GM12864 (cell line): ENCODE results near the gene FERMT2.

ENCODE experiments used
- DNase-seq: peaks from one replicate; pipeline ENCODE4 v3.0.0-alpha.2; 2011; ENCODE audit warnings: low read depth
- H3K4me3 ChIP-seq: 2 replicates; pipeline ENCODE4 v1.5.1; 2011; ENCODE audit warnings: mild to moderate bottlenecking, low read depth, low read length, control low read depth
- CTCF ChIP-seq: IDR thresholded peaks from 2 replicates; pipeline ENCODE4 v1.5.1; 2011; ENCODE audit warnings: low read depth, mild to moderate bottlenecking, moderate library complexity, low read length, control low read depth, inconsistent platforms; ENCODE audit errors: missing control alignments

Gene FERMT2

GRCh38 chr14:52948039-52948438 is 2.8 kb downstream of the FERMT2 start:
- no peak overlapping the region for H3K4me3 ChIP-seq
- DNase-seq, result no peak
- no peak for TF ChIP-seq CTCF

DNA sequence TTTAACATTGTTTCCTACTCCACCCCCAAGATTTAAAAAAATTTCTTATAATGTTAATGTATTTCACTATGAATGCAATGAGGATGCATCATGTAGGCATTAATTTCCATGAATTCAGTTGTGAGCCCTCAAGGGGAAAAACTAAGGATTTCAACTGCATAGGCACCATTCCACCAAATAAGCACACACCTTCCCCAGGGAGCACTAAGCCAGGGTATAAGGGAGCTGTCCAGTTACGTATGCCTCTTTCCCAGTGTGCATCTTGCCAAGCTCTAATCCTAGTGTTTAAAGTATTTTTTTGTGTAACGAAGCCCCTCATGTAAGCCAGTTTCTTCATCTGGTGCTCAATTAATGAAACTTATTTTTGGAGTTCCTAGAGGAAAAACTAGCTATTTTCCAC is 6.6 kb downstream of the FERMT2 start:
- TF ChIP-seq CTCF, result no peak
- no peak for DNase-seq
- H3K4me3 ChIP-seq, result no peak overlapping the region

DNA sequence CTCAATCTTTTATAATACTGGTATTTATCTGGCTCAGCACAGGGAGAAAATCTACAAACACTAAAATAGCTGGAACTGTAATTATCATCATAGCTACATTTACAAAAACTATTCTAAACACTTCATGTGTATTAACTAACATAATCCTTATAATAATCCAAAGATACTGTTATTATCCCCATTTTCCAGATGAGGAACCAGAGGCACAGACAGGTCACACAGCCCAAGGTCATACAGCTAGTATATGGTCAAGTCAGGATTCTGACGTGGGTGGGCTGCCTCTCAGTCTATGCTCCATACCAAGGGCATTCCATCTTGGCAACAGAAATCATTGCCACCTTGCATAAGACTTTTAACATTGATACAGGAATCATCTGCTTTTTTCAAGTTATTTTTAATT is 11.4 kb downstream of the FERMT2 start:
- no peak for DNase-seq
- H3K4me3 ChIP-seq, result no peak overlapping the region
- no peak for TF ChIP-seq CTCF

DNA sequence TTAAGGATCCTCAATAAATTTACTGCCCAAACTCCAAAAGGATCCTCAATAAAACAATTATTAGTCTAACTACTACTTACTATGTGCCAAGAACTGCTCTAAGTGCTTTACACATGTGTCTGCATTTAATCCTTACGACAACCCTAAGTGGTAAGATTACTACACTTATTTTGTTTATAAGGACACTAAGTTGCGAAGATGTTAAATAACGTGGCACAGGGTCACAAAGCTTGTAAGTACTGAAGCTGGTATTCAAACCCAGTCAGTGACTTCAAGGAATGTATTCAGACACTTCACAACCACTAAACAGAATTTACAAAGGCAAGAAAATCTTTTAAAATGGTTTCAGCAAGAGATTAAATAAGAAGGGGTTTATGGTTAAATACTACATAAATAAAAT is 13.0 kb downstream of the FERMT2 start:
- no peak for DNase-seq
- TF ChIP-seq CTCF, result no peak
- no peak overlapping the region for H3K4me3 ChIP-seq

DNA sequence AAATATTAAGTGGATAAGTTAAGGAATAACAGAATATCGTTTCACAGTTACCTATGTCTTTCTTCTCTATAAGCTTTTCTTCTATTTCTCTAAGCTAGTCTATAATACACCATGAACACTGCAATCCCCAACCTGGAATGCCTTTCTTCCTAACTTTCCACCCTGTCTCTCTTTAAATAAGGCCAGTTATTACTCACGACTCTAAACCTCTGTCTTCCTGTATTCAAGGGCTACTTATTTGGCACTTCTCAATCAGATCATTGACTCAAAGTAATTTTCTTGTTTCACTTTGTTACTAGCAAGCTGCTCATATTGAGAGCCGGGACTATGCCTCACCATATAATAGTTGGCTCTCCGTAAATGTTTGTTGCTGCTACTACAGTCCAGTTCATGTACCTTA is 13.5 kb downstream of the FERMT2 start:
- no peak overlapping the region for H3K4me3 ChIP-seq
- DNase-seq, result no peak
- TF ChIP-seq CTCF, result no peak

GRCh38 chr14:52936437-52936836 is 14.4 kb downstream of the FERMT2 start:
- DNase-seq, result no peak
- TF ChIP-seq CTCF, result no peak
- no peak overlapping the region for H3K4me3 ChIP-seq

DNA sequence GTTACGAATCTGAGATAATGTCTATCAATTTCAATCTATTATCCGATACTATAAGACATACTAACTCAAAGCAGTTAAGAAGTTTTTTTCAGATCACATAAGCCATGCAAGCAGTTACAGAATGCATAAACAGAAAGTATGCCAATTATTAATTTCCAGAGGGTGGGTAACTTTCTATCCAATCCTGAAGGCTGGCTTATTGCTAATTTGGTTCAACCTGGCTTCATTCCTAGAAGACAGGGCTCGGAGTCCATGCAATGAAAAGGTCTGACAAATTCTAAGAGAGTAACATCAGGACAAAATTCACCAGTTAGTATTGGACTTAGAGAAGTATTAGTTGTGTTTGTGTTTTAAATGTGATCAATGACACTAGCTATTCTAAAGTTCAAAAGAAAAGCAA is 15.0 kb downstream of the FERMT2 start:
- TF ChIP-seq CTCF, result no peak
- no peak overlapping the region for H3K4me3 ChIP-seq
- no peak for DNase-seq
